Panc1 (cell line): ENCODE data around the gene MPP2. TPM values are rescaled to one million over a fixed set of nuclear protein-coding genes. Genes with fewer than 3 reads are reported as not detected.

Experiments used
- ATAC-seq: fragments of 200-7000 bp; cut with Tn5 transposase; 2 replicates; pipeline ENCODE4 v1.9.1; 2020; ENCODE audit warnings: mild to moderate bottlenecking, moderate library complexity
- BruUV-seq: library from RNA; stranded (reverse); fragments of 400-500 nt; replicated peaks from 2 replicates; lab custom pipeline; 2021; lab: Mats Ljungman, UMichigan
- CTCF ChIA-PET: fragments of 300-600 bp; sonication (Branson Sonifier 250); formaldehyde crosslinking; loops from one replicate; lab custom pipeline; 2022; ENCODE audit warnings: antibody characterized with exemption; lab: Charles Lee
- POLR2A ChIA-PET: fragments of 300-600 bp; sonication (Branson Sonifier 250); formaldehyde crosslinking; loops from one replicate; lab custom pipeline; 2022; ENCODE audit warnings: antibody characterized with exemption; lab: Charles Lee
- DNase-seq: peaks from one replicate; pipeline ENCODE4 v3.0.0-alpha.2; 2010; ENCODE audit warnings: low read depth, low spot score
- H3K27ac ChIP-seq: 2 replicates; pipeline ENCODE4 v1.5.1; 2011; ENCODE audit warnings: mild to moderate bottlenecking, low read length, inconsistent platforms
- H3K27me3 ChIP-seq: fragments of 200-500 bp; sonication (Bioruptor generic); 2 replicates; pipeline ENCODE4 v1.6.0; 2014; ENCODE audit warnings: low read length, inconsistent platforms; ENCODE audit not compliant: control insufficient read depth, insufficient read depth
- H3K36me3 ChIP-seq: fragments of 200-500 bp; sonication (Bioruptor generic); 2 replicates; pipeline ENCODE4 v1.5.1; 2014; ENCODE audit warnings: inconsistent platforms, mild to moderate bottlenecking, low read length, moderate library complexity; ENCODE audit not compliant: control insufficient read depth, insufficient read depth
- H3K4me1 ChIP-seq: 2 replicates; pipeline ENCODE4 v1.5.1; 2011; ENCODE audit warnings: inconsistent platforms, mild to moderate bottlenecking, low read length, moderate library complexity; ENCODE audit not compliant: control insufficient read depth, insufficient read depth
- H3K4me3 ChIP-seq, 2 experiments: 2 replicates each; pipeline ENCODE4 v1.5.1; 2011 to 2012; ENCODE audit warnings: low read depth in 2 of 2, low read length in 2 of 2, mild to moderate bottlenecking in 2 of 2, inconsistent platforms in 1 of 2, moderate library complexity in 1 of 2
- H3K9me3 ChIP-seq: fragments of 200-500 bp; sonication (Bioruptor generic); 2 replicates; pipeline ENCODE4 v1.5.1; 2014; ENCODE audit warnings: low read depth, mild to moderate bottlenecking, inconsistent platforms, low read length, moderate library complexity; ENCODE audit not compliant: control insufficient read depth, insufficient read depth
- CTCF ChIP-seq: fragments of 450-650 bp; IDR thresholded peaks from 2 replicates; pipeline ENCODE4 v1.5.1; 2017; ENCODE audit warnings: mild to moderate bottlenecking
- POLR2AphosphoS5 ChIP-seq: IDR thresholded peaks from 2 replicates; pipeline ENCODE4 v1.6.1; 2012; ENCODE audit warnings: mild to moderate bottlenecking, low read depth, low read length, moderate library complexity
- REST ChIP-seq, 2 experiments: IDR thresholded peaks; 2 replicates each; pipeline ENCODE4 v1.6.1; 2011 to 2012; ENCODE audit warnings: low read depth in 2 of 2, control low read depth in 1 of 2, low read length in 1 of 2, mild to moderate bottlenecking in 1 of 2, moderate library complexity in 1 of 2; ENCODE audit not compliant: insufficient read depth in 1 of 2
- SIN3A ChIP-seq: IDR thresholded peaks from 2 replicates; pipeline ENCODE4 v1.6.1; 2012; ENCODE audit warnings: low read depth, mild to moderate bottlenecking, low read length, moderate library complexity, borderline replicate concordance; ENCODE audit not compliant: insufficient read depth
- TCF7L2 ChIP-seq: IDR thresholded peaks from 2 replicates; pipeline ENCODE4 v1.6.1; 2011; ENCODE audit warnings: mild to moderate bottlenecking, low read depth, low read length, inconsistent platforms
- in situ Hi-C: cut with HindIII; loops from 2 replicates; pipeline ENCODE4 v1.10.0; 2016; ENCODE audit warnings: low sequenced_read_pairs, low pct_unique_long_range_greater_than_20kb
- intact Hi-C: fragments of 100-400 bp; cut with micrococcal nuclease; formaldehyde crosslinking; loops from one replicate; pipeline ENCODE4 v1.10.0; 2022; ENCODE audit not compliant: unreplicated experiment
- total RNA-seq: library from RNA; stranded (reverse); gene quantifications from one replicate; pipeline ENCODE4 v1.2.1, GENCODE V29; 2021; ENCODE audit not compliant: unreplicated experiment

MPP2 gene
- total RNA-seq, 1 experiment from 2014 or later = 3.5 TPM

GRCh38 chr17:43950554-43950953 lies 43.2 kb upstream of the MPP2 start:
- POLR2A ChIA-PET = interaction anchor here (0.6 kb wide), 1 partner anchor 29 kb away, joined by 3 read pairs; no protein-coding TSS in a partner anchor

GRCh38 chr17:43949781-43950180 lies 42.4 kb upstream of the MPP2 start:
- CTCF ChIA-PET = no interaction called here
- TF ChIP-seq REST (IDR thresholded peaks at IDR 0.05; ENCODE audit: insufficient read depth in 1 of 2, low read depth in 2 of 2, low read length in 1 of 2) = no peak
- no peak for TF ChIP-seq TCF7L2
- TF ChIP-seq CTCF = no peak
- TF ChIP-seq POLR2AphosphoS5 = no peak
- TF ChIP-seq SIN3A = no peak
- no peaks in the 10 kb centered on the region for H3K27me3 ChIP-seq
- no peak overlapping the region for H3K27ac ChIP-seq
- in situ Hi-C loops = no loop called here
- ATAC-seq (no peak), DNase-seq (no peak)
- H3K4me1 ChIP-seq = no peaks in the 10 kb centered on the region
- H3K36me3 ChIP-seq = no peaks in the 10 kb centered on the region
- no TSS peak for BruUV-seq
- no peak overlapping the region for H3K4me3 ChIP-seq
- POLR2A ChIA-PET = interaction anchor here (0.6 kb wide), 1 partner anchor 30 kb away, joined by 3 read pairs; no protein-coding TSS in a partner anchor
- intact Hi-C loops = no loop called here
- H3K9me3 ChIP-seq = no peaks in the 10 kb centered on the region

More at GRCh38 chr17:43950554-43950953, 43.2 kb upstream of the MPP2 start:
- Histone ChIP-seq H3K36me3 (no peaks in the 10 kb centered on the region), H3K4me3 (no peak overlapping the region), H3K9me3 (no peaks in the 10 kb centered on the region), H3K27me3 (no peaks in the 10 kb centered on the region), H3K27ac (no peak overlapping the region), H3K4me1 (no peaks in the 10 kb centered on the region)
- in situ Hi-C loops (no loop called here), intact Hi-C loops (no loop called here)
- no TSS peak for BruUV-seq
- no peak for TF ChIP-seq CTCF
- no peak for TF ChIP-seq TCF7L2
- no peak for TF ChIP-seq SIN3A
- TF ChIP-seq POLR2AphosphoS5 = no peak
- TF ChIP-seq REST (IDR thresholded peaks at IDR 0.05; ENCODE audit: insufficient read depth in 1 of 2, low read depth in 2 of 2, low read length in 1 of 2) = no peak
- DNase-seq (no peak), ATAC-seq (no peak)
- CTCF ChIA-PET = no interaction called here
